ENCODE results near the gene MALL.

Gene MALL

GRCh38 chr2:110149330-110150220 is 34.0 kb upstream of the MALL start:
- H3K4me1 ChIP-seq (ENCODE audit: control extremely low read depth in 1 of 4, control insufficient read depth in 4 of 4, insufficient read depth in 4 of 4, low read length in 3 of 4): no peaks in the 10 kb centered on the region
- POLR2A ChIA-PET: no interaction called here
- H3K4me3 ChIP-seq (ENCODE audit: control insufficient read depth in 1 of 7, extremely low read depth in 1 of 7, insufficient read depth in 4 of 7, low read depth in 2 of 7, low read length in 6 of 7): no peak overlapping the region
- no peak overlapping the region for H3K27ac ChIP-seq (ENCODE audit: insufficient read depth in 1 of 2, low read depth in 1 of 2, low read length in 2 of 2, poor library complexity in 1 of 2, severe bottlenecking in 2 of 2)
- WGBS (ENCODE audit: insufficient coverage): 90% methylated on average over 2 of the region's 6 CpGs
- no peaks in the 10 kb centered on the region for H3K27me3 ChIP-seq (replicated peaks in 2 of 5; ENCODE audit: control insufficient read depth in 4 of 5, insufficient read depth in 5 of 5, low read length in 4 of 5)
- CTCF ChIA-PET: no interaction called here
- H3K36me3 ChIP-seq (ENCODE audit: control insufficient read depth in 4 of 4, insufficient read depth in 4 of 4, low read length in 3 of 4): no peaks in the 10 kb centered on the region
- peaks cover 0 to under 1% (median 0%) of the 10 kb centered on the region in 5 experiments for H3K9me3 ChIP-seq (ENCODE audit: control extremely low read depth in 1 of 5, control insufficient read depth in 4 of 5, insufficient read depth in 2 of 5, low read depth in 1 of 5, low read length in 4 of 5)
- peak in 2 of 3 donors; percentile 16 to 35 for DNase-seq

- H3K36me3 ChIP-seq (ENCODE audit: control insufficient read depth in 4 of 4, insufficient read depth in 4 of 4, low read length in 3 of 4): no peaks in the 10 kb centered on the region
- H3K4me1 ChIP-seq (ENCODE audit: control extremely low read depth in 1 of 4, control insufficient read depth in 4 of 4, insufficient read depth in 4 of 4, low read length in 3 of 4): no peaks in the 10 kb centered on the region
- no peaks in the 10 kb centered on the region for H3K27me3 ChIP-seq (replicated peaks in 2 of 5; ENCODE audit: control insufficient read depth in 4 of 5, insufficient read depth in 5 of 5, low read length in 4 of 5)
- CTCF ChIA-PET: no interaction called here
- H3K9me3 ChIP-seq (ENCODE audit: control extremely low read depth in 1 of 5, control insufficient read depth in 4 of 5, insufficient read depth in 2 of 5, low read depth in 1 of 5, low read length in 4 of 5): no peaks in the 10 kb centered on the region
- H3K4me3 ChIP-seq (ENCODE audit: control insufficient read depth in 1 of 7, extremely low read depth in 1 of 7, insufficient read depth in 4 of 7, low read depth in 2 of 7, low read length in 6 of 7): no peak overlapping the region
- no peak for DNase-seq
- 100% methylated on average over 2 of the region's 2 CpGs for WGBS (ENCODE audit: insufficient coverage)
- POLR2A ChIA-PET: no interaction called here
- H3K27ac ChIP-seq (ENCODE audit: insufficient read depth in 1 of 2, low read depth in 1 of 2, low read length in 2 of 2, poor library complexity in 1 of 2, severe bottlenecking in 2 of 2): no peak overlapping the region
These were observed 31.3 kb upstream of the MALL start for GRCh38 chr2:110146945-110147332.

GRCh38 chr2:110146183-110146944 is 30.7 kb upstream of the MALL start:
- no peak overlapping the region for H3K4me3 ChIP-seq (ENCODE audit: control insufficient read depth in 1 of 7, extremely low read depth in 1 of 7, insufficient read depth in 4 of 7, low read depth in 2 of 7, low read length in 6 of 7)
- ChIA-PET CTCF (interaction anchor here (1.5 kb wide), 1 partner anchor 9 kb away, joined by 3 read pairs; no protein-coding TSS in a partner anchor), POLR2A (no interaction called here)
- DNase-seq: no peak
- no peak overlapping the region for H3K27ac ChIP-seq (ENCODE audit: insufficient read depth in 1 of 2, low read depth in 1 of 2, low read length in 2 of 2, poor library complexity in 1 of 2, severe bottlenecking in 2 of 2)
- no peaks in the 10 kb centered on the region for H3K9me3 ChIP-seq (ENCODE audit: control extremely low read depth in 1 of 5, control insufficient read depth in 4 of 5, insufficient read depth in 2 of 5, low read depth in 1 of 5, low read length in 4 of 5)
- H3K4me1 ChIP-seq (ENCODE audit: control extremely low read depth in 1 of 4, control insufficient read depth in 4 of 4, insufficient read depth in 4 of 4, low read length in 3 of 4): no peaks in the 10 kb centered on the region
- H3K27me3 ChIP-seq (replicated peaks in 2 of 5; ENCODE audit: control insufficient read depth in 4 of 5, insufficient read depth in 5 of 5, low read length in 4 of 5): no peaks in the 10 kb centered on the region
- 100% methylated on average over 1 of the region's 2 CpGs for WGBS (ENCODE audit: insufficient coverage)
- no peaks in the 10 kb centered on the region for H3K36me3 ChIP-seq (ENCODE audit: control insufficient read depth in 4 of 4, insufficient read depth in 4 of 4, low read length in 3 of 4)

- Histone ChIP-seq H3K27ac (ENCODE audit: insufficient read depth in 1 of 2, low read depth in 1 of 2, low read length in 2 of 2, poor library complexity in 1 of 2, severe bottlenecking in 2 of 2) (no peak overlapping the region), H3K9me3 (ENCODE audit: control extremely low read depth in 1 of 5, control insufficient read depth in 4 of 5, insufficient read depth in 2 of 5, low read depth in 1 of 5, low read length in 4 of 5) (no peaks in the 10 kb centered on the region), H3K27me3 (replicated peaks in 2 of 5; ENCODE audit: control insufficient read depth in 4 of 5, insufficient read depth in 5 of 5, low read length in 4 of 5) (no peaks in the 10 kb centered on the region), H3K4me3 (ENCODE audit: control insufficient read depth in 1 of 7, extremely low read depth in 1 of 7, insufficient read depth in 4 of 7, low read depth in 2 of 7, low read length in 6 of 7) (no peak overlapping the region), H3K4me1 (ENCODE audit: control extremely low read depth in 1 of 4, control insufficient read depth in 4 of 4, insufficient read depth in 4 of 4, low read length in 3 of 4) (no peaks in the 10 kb centered on the region), H3K36me3 (ENCODE audit: control insufficient read depth in 4 of 4, insufficient read depth in 4 of 4, low read length in 3 of 4) (no peaks in the 10 kb centered on the region)
- CTCF ChIA-PET: no interaction called here
- no peak for DNase-seq
- POLR2A ChIA-PET: no interaction called here
These were observed 28.4 kb upstream of the MALL start for GRCh38 chr2:110143982-110144381.

GRCh38 chr2:110140401-110140800 is 24.8 kb upstream of the MALL start:
- Histone ChIP-seq H3K27me3 (replicated peaks in 2 of 5; ENCODE audit: control insufficient read depth in 4 of 5, insufficient read depth in 5 of 5, low read length in 4 of 5) (no peaks in the 10 kb centered on the region), H3K36me3 (ENCODE audit: control insufficient read depth in 4 of 4, insufficient read depth in 4 of 4, low read length in 3 of 4) (no peaks in the 10 kb centered on the region), H3K9me3 (ENCODE audit: control extremely low read depth in 1 of 5, control insufficient read depth in 4 of 5, insufficient read depth in 2 of 5, low read depth in 1 of 5, low read length in 4 of 5) (no peaks in the 10 kb centered on the region), H3K27ac (ENCODE audit: insufficient read depth in 1 of 2, low read depth in 1 of 2, low read length in 2 of 2, poor library complexity in 1 of 2, severe bottlenecking in 2 of 2) (no peak overlapping the region), H3K4me3 (ENCODE audit: control insufficient read depth in 1 of 7, extremely low read depth in 1 of 7, insufficient read depth in 4 of 7, low read depth in 2 of 7, low read length in 6 of 7) (no peak overlapping the region), H3K4me1 (ENCODE audit: control extremely low read depth in 1 of 4, control insufficient read depth in 4 of 4, insufficient read depth in 4 of 4, low read length in 3 of 4) (no peaks in the 10 kb centered on the region)
- POLR2A ChIA-PET: no interaction called here
- CTCF ChIA-PET: no interaction called here
- WGBS (ENCODE audit: insufficient coverage): 100% methylated on average over 1 of the region's 1 CpG
- no peak for DNase-seq

GRCh38 chr2:110134025-110134424 is 18.4 kb upstream of the MALL start:
- no peaks in the 10 kb centered on the region for H3K36me3 ChIP-seq (ENCODE audit: control insufficient read depth in 4 of 4, insufficient read depth in 4 of 4, low read length in 3 of 4)
- H3K4me3 ChIP-seq (ENCODE audit: control insufficient read depth in 1 of 7, extremely low read depth in 1 of 7, insufficient read depth in 4 of 7, low read depth in 2 of 7, low read length in 6 of 7): no peak overlapping the region
- ChIA-PET CTCF (no interaction called here), POLR2A (no interaction called here)
- no peak overlapping the region for H3K27ac ChIP-seq (ENCODE audit: insufficient read depth in 1 of 2, low read depth in 1 of 2, low read length in 2 of 2, poor library complexity in 1 of 2, severe bottlenecking in 2 of 2)
- DNase-seq: no peak
- no peaks in the 10 kb centered on the region for H3K4me1 ChIP-seq (ENCODE audit: control extremely low read depth in 1 of 4, control insufficient read depth in 4 of 4, insufficient read depth in 4 of 4, low read length in 3 of 4)
- peaks cover 0 to 18% (median 0%) of the 10 kb centered on the region in 5 experiments for H3K9me3 ChIP-seq (ENCODE audit: control extremely low read depth in 1 of 5, control insufficient read depth in 4 of 5, insufficient read depth in 2 of 5, low read depth in 1 of 5, low read length in 4 of 5)
- no peaks in the 10 kb centered on the region for H3K27me3 ChIP-seq (replicated peaks in 2 of 5; ENCODE audit: control insufficient read depth in 4 of 5, insufficient read depth in 5 of 5, low read length in 4 of 5)

- Histone ChIP-seq H3K27me3 (replicated peaks in 2 of 5; ENCODE audit: control insufficient read depth in 4 of 5, insufficient read depth in 5 of 5, low read length in 4 of 5) (no peaks in the 10 kb centered on the region), H3K36me3 (ENCODE audit: control insufficient read depth in 4 of 4, insufficient read depth in 4 of 4, low read length in 3 of 4) (no peaks in the 10 kb centered on the region), H3K9me3 (ENCODE audit: control extremely low read depth in 1 of 5, control insufficient read depth in 4 of 5, insufficient read depth in 2 of 5, low read depth in 1 of 5, low read length in 4 of 5) (peaks cover 0 to 18% (median 0%) of the 10 kb centered on the region in 5 experiments), H3K4me3 (ENCODE audit: control insufficient read depth in 1 of 7, extremely low read depth in 1 of 7, insufficient read depth in 4 of 7, low read depth in 2 of 7, low read length in 6 of 7) (no peak overlapping the region), H3K27ac (ENCODE audit: insufficient read depth in 1 of 2, low read depth in 1 of 2, low read length in 2 of 2, poor library complexity in 1 of 2, severe bottlenecking in 2 of 2) (no peak overlapping the region), H3K4me1 (ENCODE audit: control extremely low read depth in 1 of 4, control insufficient read depth in 4 of 4, insufficient read depth in 4 of 4, low read length in 3 of 4) (no peaks in the 10 kb centered on the region)
- ChIA-PET POLR2A (no interaction called here), CTCF (no interaction called here)
- no peak for DNase-seq
- 83% methylated on average over 1 of the region's 2 CpGs for WGBS (ENCODE audit: insufficient coverage)
These were observed 15.5 kb upstream of the MALL start for GRCh38 chr2:110131166-110131565.
